Glomerular visceral epithelial cell (primary cell): Measurements from ENCODE around the gene CELA2B.
"Not testable (repeated sequence)": the region's sequence is repeated elsewhere in the genome, so short reads cannot be mapped to it uniquely, and the experiment has no call there.

Experiments used
- DNase-seq: peaks from one replicate; pipeline ENCODE4 v3.0.0-alpha.2; 2016; ENCODE audit errors: extremely low spot score

Gene CELA2B

DNA sequence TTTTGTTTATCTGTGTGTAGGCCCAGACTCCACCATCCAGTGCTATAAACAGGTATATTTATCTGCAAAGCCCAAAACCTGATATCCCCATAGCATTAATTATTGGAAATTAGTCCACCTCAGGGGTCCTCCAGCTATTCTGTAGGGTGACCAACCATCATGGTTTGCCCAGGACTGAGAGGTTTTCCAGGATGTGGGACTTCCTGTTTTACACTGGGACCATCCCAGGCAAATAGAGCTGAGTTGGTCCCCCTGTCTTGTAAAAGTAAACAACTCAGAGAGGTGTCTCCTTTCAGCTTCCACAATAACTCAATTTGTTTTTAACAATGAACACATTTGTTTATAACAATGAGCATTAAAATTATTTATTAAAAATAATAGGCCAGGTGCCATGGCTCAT, 7.8 kb upstream of the CELA2B start:
- no peak for DNase-seq

DNA sequence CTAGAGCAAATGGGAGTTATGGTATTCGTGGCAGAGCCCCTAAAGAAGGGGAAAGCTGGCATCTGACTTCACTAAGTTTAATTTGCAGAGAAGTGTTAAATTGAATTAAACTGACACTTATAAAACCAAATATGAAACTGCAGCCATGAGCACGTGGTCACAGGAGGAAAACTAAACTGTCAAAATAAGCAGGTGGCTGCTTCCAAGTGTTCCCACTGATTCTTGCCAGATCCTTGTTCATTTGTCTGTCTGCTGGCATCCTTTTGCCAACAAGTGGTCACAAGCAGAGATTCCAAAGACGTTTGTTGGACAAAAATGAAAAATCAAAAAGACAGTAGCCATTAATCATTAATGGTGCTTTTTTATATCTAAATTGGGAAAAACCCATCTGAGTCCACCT, 6.5 kb upstream of the CELA2B start:
- DNase-seq = no peak

DNA sequence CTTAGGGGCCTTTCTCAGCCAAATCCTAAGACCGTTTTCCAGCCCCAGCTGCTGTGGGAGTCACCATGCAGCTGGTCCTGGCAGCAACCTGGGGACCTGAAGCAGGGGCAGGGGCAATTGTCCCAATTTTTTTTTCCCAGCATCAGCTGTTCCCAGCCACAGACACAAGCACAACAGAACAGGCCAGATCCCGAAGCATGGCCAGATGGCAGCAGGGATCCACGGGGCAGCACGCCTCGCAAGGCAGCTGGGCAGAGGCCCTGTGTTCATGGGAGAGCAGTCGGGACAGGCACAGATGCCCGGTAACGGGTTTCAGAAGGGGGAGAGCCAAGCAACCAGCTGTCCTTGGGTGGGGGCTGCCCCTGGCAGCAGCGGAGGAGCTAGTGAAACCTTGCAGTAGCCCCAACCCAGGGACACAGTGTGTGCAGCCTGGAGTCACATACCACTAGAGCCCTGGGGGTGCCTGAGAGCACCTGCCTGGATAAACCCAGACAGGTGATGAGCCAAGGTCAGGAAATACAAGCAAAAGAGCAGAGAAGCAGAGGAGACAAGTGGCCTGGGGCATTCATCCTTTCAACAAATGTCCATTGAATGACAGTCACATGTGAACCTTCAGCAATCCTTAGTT, 6.0 kb upstream of the CELA2B start:
- not testable (repeated sequence) for DNase-seq

- not testable (repeated sequence) for DNase-seq
These were observed 4.8 kb upstream of the CELA2B start for GRCh38 chr1:15471067-15471466.

GRCh38 chr1:15471723-15472122, 4.2 kb upstream of the CELA2B start:
- DNase-seq = not testable (repeated sequence)

DNA sequence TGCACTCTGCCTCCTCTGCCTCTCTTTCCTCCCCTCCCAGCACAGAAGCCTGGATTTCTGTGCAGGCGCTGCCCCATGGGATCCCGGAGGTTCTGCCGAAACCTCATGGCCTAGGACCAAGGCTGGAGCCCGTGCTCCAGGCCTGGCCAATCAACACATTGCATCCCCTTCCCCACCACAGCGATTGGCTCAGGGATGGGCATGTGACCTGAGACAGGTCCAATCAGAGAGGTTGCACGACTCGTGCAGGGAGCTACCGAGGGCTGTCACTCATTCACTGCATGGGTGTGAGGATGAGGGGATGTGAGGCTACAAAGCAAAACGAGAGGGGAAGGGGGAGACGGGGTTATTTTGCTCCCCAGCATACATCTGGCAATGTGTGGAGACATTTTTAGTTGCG, 3.3 kb upstream of the CELA2B start:
- DNase-seq = no peak

DNA sequence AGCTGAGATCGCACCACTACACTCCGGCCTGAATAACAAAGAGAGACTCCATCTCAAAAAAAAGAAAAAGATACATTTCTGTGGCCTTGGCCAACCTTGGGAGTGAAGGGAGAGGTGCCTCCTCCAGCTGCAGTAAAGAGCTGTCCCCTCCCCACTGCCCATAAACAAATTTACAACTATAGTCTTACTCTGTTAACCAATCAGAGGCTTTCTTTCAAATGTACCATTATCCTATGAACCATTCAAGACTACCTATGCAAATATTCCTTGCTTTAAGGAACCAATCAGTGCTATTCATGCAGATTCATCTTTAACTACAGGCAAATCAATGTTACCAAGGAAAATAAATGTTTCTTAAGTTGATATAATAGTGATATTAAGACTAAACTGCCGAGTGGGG, 1.0 kb downstream of the CELA2B start:
- DNase-seq = no peak

GRCh38 chr1:15477646-15478212, 1.8 kb downstream of the CELA2B start:
- no peak for DNase-seq

DNA sequence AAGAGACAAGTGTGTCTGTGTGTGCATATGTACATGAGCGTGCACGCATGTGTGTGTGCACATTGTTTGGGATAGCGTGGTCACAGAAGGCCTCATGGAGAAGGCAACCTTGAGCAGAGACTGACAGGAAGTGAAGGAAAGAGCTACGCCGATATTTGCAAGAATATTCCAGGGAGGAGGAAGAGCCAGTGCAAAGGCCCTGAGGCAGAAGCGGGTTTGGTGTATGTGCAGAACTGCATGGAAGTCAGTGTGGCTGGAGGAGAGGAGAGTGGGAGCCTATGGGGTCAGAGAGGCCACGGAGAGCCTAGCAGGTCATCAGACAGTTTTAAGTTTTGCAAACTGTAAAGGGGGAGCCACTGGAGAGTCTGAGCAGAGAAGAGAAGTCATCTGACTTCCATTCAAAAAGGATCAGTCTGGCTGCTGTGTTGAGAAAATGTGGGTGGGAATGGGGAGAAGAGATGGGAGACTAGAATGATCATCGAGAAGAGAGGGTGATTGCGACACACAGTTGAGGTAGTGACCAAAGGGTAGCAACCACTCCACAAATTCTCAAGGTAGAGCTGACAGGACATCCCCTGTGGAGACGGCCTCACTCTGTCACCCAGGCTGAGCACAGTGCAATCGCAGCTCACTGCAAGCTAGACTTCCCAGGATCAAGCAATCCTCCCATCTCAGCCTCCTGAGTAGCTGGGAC, 3.9 kb downstream of the CELA2B start:
- DNase-seq = no peak

GRCh38 chr1:15482455-15482854, 6.6 kb downstream of the CELA2B start:
- not testable (repeated sequence) for DNase-seq

GRCh38 chr1:15482983-15483543, 7.2 kb downstream of the CELA2B start:
- DNase-seq = not testable (repeated sequence)

DNA sequence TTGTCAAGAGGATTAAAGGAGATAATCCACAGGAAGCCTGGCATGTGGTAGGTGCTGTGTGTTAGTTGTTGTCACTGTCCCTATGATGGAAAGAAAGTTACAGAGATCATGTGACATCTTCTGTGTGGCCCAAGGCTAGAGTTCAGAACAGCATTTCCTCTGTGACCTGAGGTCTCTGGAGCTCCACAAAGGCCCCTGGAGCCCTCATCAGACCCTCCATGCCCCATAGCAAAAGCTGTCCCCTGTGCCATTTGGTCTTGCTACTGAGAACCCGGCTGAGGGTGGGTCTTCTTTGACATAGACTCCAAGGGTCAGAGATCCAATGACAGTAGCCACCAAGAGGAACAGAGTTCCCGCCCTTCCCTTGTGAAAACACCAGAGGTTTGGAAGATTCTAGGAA, 8.1 kb downstream of the CELA2B start:
- DNase-seq = no peak

DNA sequence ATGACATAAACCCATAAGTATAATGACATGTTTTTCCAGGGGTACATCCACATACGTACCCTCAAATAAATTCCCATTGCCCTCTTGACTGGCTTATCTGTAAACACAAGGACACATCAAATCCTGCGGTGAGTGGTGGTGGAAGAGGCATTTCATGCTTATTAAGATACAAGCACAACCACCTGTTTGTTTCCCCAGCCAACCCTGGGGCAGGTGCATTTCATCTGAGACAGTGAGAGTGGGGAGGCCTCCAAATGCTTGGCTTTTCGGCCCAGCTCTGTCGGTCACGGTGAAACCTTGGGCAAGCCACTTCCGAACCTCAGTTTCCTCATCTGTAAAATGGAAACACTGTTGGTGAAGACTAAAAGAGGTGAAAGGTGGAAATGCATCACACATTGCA, 8.5 kb downstream of the CELA2B start:
- not testable (repeated sequence) for DNase-seq

- no peak for DNase-seq
These were observed 9.7 kb downstream of the CELA2B start for GRCh38 chr1:15485636-15486035.

- not testable (repeated sequence) for DNase-seq
These were observed 11.1 kb downstream of the CELA2B start for GRCh38 chr1:15486844-15487610.

GRCh38 chr1:15488371-15488770, 12.5 kb downstream of the CELA2B start:
- DNase-seq = no peak

DNA sequence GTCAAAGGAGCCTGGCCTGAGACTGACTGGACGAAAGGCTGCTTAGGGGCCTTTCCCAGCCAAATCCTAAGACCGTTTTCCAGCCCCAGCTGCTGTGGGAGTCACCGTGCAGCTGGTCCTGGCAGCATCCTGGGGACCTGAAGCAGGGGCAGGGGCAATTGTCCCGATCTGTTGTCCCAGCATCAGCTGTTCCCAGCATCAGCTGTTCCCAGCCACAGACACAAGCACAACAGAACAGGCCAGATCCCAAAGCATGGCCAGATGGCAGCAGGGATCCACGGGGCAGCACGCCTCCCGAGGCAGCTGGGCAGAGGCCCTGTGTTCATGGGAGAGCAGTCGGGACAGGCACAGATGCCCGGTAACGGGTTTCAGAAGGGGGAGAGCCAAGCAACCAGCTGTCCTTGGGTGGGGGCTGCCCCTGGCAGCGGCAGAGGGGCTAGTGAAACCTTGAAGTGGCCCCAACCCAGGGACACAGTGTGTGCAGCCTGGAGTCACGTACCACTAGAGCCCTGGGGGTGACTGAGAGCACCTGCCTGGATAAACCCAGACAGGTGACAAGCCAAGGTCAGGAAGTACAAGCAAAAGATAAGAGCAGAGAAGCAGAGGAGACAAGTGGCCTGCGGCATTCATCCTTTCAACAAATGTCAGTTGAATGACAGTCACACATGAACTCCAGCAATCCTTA, 13.3 kb downstream of the CELA2B start:
- no peak for DNase-seq

DNA sequence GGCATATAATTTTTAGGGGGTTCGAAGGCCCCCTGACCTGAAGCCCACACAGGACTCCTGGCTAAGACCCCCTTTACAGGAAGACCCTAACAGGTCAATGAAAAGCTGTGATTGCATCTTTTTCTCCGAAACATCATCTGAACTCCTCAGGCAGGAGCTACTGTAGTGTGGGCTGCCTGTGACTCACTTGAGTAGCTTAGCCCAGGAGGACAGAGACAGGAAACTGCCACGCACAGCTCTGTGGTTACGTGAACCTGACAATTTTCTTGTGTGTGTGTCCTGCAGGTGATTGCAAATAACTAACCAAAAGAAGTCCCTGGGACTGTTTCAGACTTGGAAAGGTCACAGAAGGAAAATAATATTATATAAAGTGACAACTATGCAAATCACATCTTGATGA, 15.1 kb downstream of the CELA2B start:
- DNase-seq = peak; percentile 28

DNA sequence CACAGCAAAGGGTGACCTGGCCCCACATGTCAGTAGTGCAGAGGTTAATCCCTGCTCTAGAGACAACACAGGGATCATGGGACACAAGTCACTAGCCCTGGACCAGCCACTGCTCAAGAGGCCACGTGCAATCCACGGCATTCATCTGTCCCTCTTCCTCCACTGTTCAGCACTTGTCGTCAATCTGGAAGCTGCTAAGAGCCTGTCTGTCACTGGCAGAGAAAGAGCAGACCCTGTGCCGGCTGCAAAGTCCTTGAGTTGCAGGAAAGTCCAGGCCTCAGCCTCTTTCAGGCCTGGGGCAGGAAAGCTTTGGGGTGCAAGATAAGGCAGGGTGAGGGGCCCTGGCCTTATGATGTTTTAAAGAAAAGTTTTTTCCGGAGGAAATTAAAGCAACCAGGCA, 16.7 kb downstream of the CELA2B start:
- no peak for DNase-seq

DNA sequence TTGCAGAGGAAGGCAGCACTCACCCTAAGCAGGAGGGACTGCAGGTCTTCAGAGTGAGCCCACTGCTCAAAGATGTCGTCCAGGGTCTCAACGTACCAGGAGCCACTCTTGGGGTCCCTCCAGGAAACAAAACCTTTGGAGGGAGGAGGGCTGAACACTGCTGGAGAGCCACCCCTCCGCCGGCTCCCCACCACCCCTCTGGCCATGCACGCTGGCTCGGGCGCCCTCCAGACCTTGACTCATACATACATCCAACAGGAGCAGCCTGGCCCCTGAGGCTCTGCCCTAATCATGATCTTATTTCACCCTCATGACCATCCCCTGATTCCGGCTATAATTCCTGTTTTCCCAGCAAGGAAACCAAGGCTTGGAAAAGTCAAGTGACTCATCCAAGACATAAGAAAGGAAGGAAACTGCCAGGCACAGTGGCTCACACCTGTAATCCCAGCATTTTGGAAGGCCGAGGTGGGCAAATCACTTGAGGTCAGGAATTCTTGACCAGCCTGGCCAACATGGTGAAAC, 18.0 kb downstream of the CELA2B start:
- no peak for DNase-seq
